ENCODE data around the gene NPC1L1.

The NPC1L1 gene

GRCh38 chr7:44471850-44472249 lies 69.3 kb downstream of the NPC1L1 start:
- DNase-seq: no peak

GRCh38 chr7:44471436-44471835 lies 69.7 kb downstream of the NPC1L1 start:
- DNase-seq: no peak

GRCh38 chr7:44470628-44471245 lies 70.4 kb downstream of the NPC1L1 start:
- DNase-seq: no peak

GRCh38 chr7:44470135-44470479 lies 71.0 kb downstream of the NPC1L1 start:
- DNase-seq: no peak

- DNase-seq: no peak
Measured at GRCh38 chr7:44469461-44470134, 71.5 kb downstream of the NPC1L1 start.

GRCh38 chr7:44467217-44467548 lies 73.9 kb downstream of the NPC1L1 start:
- no peak for DNase-seq

GRCh38 chr7:44466300-44467216 lies 74.6 kb downstream of the NPC1L1 start:
- DNase-seq: no peak

- DNase-seq: no peak
Measured at GRCh38 chr7:44465490-44465889, 75.6 kb downstream of the NPC1L1 start.

GRCh38 chr7:44463169-44463808 lies 77.8 kb downstream of the NPC1L1 start:
- no peak for DNase-seq

All from right hindlimb (tissue), 1 donor.